ENCODE results near the gene FBXW7.

The FBXW7 gene

GRCh38 chr4:152510349-152511147, 25.3 kb downstream of the FBXW7 start:
- no peak for DNase-seq (ENCODE audit: low read depth, low spot score)

- no peak for DNase-seq (ENCODE audit: low read depth, low spot score)
These were observed 26.2 kb downstream of the FBXW7 start for GRCh38 chr4:152509595-152510225.

GRCh38 chr4:152508818-152509217, 27.1 kb downstream of the FBXW7 start:
- no peak for DNase-seq (ENCODE audit: low read depth, low spot score)

GRCh38 chr4:152508386-152508785, 27.5 kb downstream of the FBXW7 start:
- no peak for DNase-seq (ENCODE audit: low read depth, low spot score)

GRCh38 chr4:152503653-152504290, 32.1 kb downstream of the FBXW7 start:
- DNase-seq (ENCODE audit: low read depth, low spot score): no peak

GRCh38 chr4:152501846-152502536, 33.9 kb downstream of the FBXW7 start:
- no peak for DNase-seq (ENCODE audit: low read depth, low spot score)

- DNase-seq (ENCODE audit: low read depth, low spot score): peak; percentile 41
These were observed 35.0 kb downstream of the FBXW7 start for GRCh38 chr4:152500800-152501434.

GRCh38 chr4:152500275-152500674, 35.6 kb downstream of the FBXW7 start:
- no peak for DNase-seq (ENCODE audit: low read depth, low spot score)

GRCh38 chr4:152499344-152499743, 36.5 kb downstream of the FBXW7 start:
- no peak for DNase-seq (ENCODE audit: low read depth, low spot score)

- no peak for DNase-seq (ENCODE audit: low read depth, low spot score)
These were observed 41.9 kb downstream of the FBXW7 start for GRCh38 chr4:152494020-152494419.

GRCh38 chr4:152488246-152488645, 47.6 kb downstream of the FBXW7 start:
- no peak for DNase-seq (ENCODE audit: low read depth, low spot score)

- DNase-seq (ENCODE audit: low read depth, low spot score): no peak
These were observed 49.2 kb downstream of the FBXW7 start for GRCh38 chr4:152486429-152487389.

- DNase-seq (ENCODE audit: low read depth, low spot score): no peak
These were observed 50.1 kb downstream of the FBXW7 start for GRCh38 chr4:152485726-152486276.

- no peak for DNase-seq (ENCODE audit: low read depth, low spot score)
These were observed 53.7 kb downstream of the FBXW7 start for GRCh38 chr4:152482211-152482610.

GRCh38 chr4:152480901-152481300, 55.0 kb downstream of the FBXW7 start:
- DNase-seq (ENCODE audit: low read depth, low spot score): no peak

- DNase-seq (ENCODE audit: low read depth, low spot score): no peak
These were observed 55.6 kb downstream of the FBXW7 start for GRCh38 chr4:152480326-152480725.

GRCh38 chr4:152479428-152480026, 56.4 kb downstream of the FBXW7 start:
- DNase-seq (ENCODE audit: low read depth, low spot score): no peak

- no peak for DNase-seq (ENCODE audit: low read depth, low spot score)
These were observed 57.2 kb downstream of the FBXW7 start for GRCh38 chr4:152478461-152479237.

GRCh38 chr4:152476796-152477195, 59.1 kb downstream of the FBXW7 start:
- no peak for DNase-seq (ENCODE audit: low read depth, low spot score)

Measured in activated naive CD8-positive, alpha-beta T cell treated with anti-CD3 and anti-CD28 coated beads, Interleukin-2, amount 50 U/mL, for 16 hours (primary cell).